NCI-H82 (cell line): Measurements from ENCODE around the gene RAB4B.
A peak's percentile ranks its signal among the peaks of the same experiment; 100 is the strongest.
"Not testable (repeated sequence)": the region's sequence is repeated elsewhere in the genome, so short reads cannot be mapped to it uniquely, and the experiment has no call there.

ENCODE experiments used
- DNase-seq: peaks from one replicate; lab custom pipeline; 2025; lab: John Stamatoyannopoulos, UW

Gene RAB4B

GRCh38 chr19:40822704-40823553, 44.9 kb downstream of the RAB4B start:
- peak; percentile 29 for DNase-seq

GRCh38 chr19:40824916-40825315, 46.9 kb downstream of the RAB4B start:
- DNase-seq: not testable (repeated sequence)

- not testable (repeated sequence) for DNase-seq
Observed at GRCh38 chr19:40825460-40826095, 47.5 kb downstream of the RAB4B start.

GRCh38 chr19:40826312-40826698, 48.3 kb downstream of the RAB4B start:
- not testable (repeated sequence) for DNase-seq

GRCh38 chr19:40826699-40827385, 48.8 kb downstream of the RAB4B start:
- DNase-seq: not testable (repeated sequence)

GRCh38 chr19:40827386-40828247, 49.6 kb downstream of the RAB4B start:
- DNase-seq: no peak

GRCh38 chr19:40829205-40829604, 51.2 kb downstream of the RAB4B start:
- DNase-seq: no peak

GRCh38 chr19:40830741-40831140, 52.7 kb downstream of the RAB4B start:
- not testable (repeated sequence) for DNase-seq

- no peak for DNase-seq
Observed at GRCh38 chr19:40831502-40832430, 53.7 kb downstream of the RAB4B start.

GRCh38 chr19:40832431-40832790, 54.4 kb downstream of the RAB4B start:
- not testable (repeated sequence) for DNase-seq

- not testable (repeated sequence) for DNase-seq
Observed at GRCh38 chr19:40833728-40834533, 55.9 kb downstream of the RAB4B start.

GRCh38 chr19:40836754-40837429, 58.8 kb downstream of the RAB4B start:
- no peak for DNase-seq

- not testable (repeated sequence) for DNase-seq
Observed at GRCh38 chr19:40838477-40838876, 60.4 kb downstream of the RAB4B start.

- not testable (repeated sequence) for DNase-seq
Observed at GRCh38 chr19:40842012-40842411, 64.0 kb downstream of the RAB4B start.

- DNase-seq: not testable (repeated sequence)
Observed at GRCh38 chr19:40842997-40843652, 65.1 kb downstream of the RAB4B start.

- DNase-seq: peak; percentile 14
Observed at GRCh38 chr19:40843653-40844052, 65.6 kb downstream of the RAB4B start.
